IMR-90 (cell line): ENCODE measurements around the gene GALNT17. TPM values are rescaled to one million over a fixed set of nuclear protein-coding genes. Genes with fewer than 3 reads are reported as not detected.

Experiments
- ATAC-seq: fragments of 200-7000 bp; cut with Tn5 transposase; 2 replicates; pipeline ENCODE4 v1.9.1; 2020; ENCODE audit warnings: low read depth, mild to moderate bottlenecking, moderate library complexity
- BruUV-seq: library from RNA; stranded (reverse); fragments of 400-500 nt; replicated peaks from 2 replicates; lab custom pipeline; 2021; lab: Mats Ljungman, UMichigan
- CTCF ChIA-PET: fragments of 300-600 bp; formaldehyde crosslinking; extraction: SDS; loops from one replicate; lab custom pipeline; 2021; ENCODE audit warnings: antibody characterized with exemption; lab: Yijun Ruan, JAX
- POLR2A ChIA-PET: fragments of 300-600 bp; sonication (Branson Sonifier 250); formaldehyde crosslinking; loops from one replicate; lab custom pipeline; 2022; ENCODE audit warnings: antibody characterized with exemption; ENCODE audit not compliant: unreplicated experiment; lab: Charles Lee
- DNase-seq: peaks from one replicate; pipeline ENCODE4 v3.0.0; 2013
- H2AFZ ChIP-seq: replicated peaks from 2 replicates; pipeline ENCODE3; 2013; ENCODE audit warnings: low read length, mild to moderate bottlenecking; ENCODE audit not compliant: poor library complexity
- H2AK5ac ChIP-seq: 2 replicates; pipeline ENCODE4 v1.6.1; 2013; ENCODE audit warnings: low read depth, low read length, inconsistent platforms
- H2AK9ac ChIP-seq: replicated peaks from 2 replicates; pipeline ENCODE3; 2013; ENCODE audit warnings: mild to moderate bottlenecking, low read depth, low read length, moderate library complexity; ENCODE audit not compliant: poor library complexity
- H2BK120ac ChIP-seq: 2 replicates; pipeline ENCODE4 v1.6.1; 2013; ENCODE audit warnings: low read depth, low read length, inconsistent platforms
- H2BK15ac ChIP-seq: 3 replicates; pipeline ENCODE4 v1.6.1; 2013; ENCODE audit warnings: low read depth, low read length, inconsistent platforms
- H2BK20ac ChIP-seq: 2 replicates; pipeline ENCODE4 v1.6.1; 2013; ENCODE audit warnings: low read depth, mild to moderate bottlenecking, inconsistent platforms, low read length, moderate library complexity
- H2BK5ac ChIP-seq: 2 replicates; pipeline ENCODE4 v1.6.1; 2013; ENCODE audit warnings: mild to moderate bottlenecking, low read depth, low read length, inconsistent platforms; ENCODE audit not compliant: poor library complexity, severe bottlenecking
- H3K14ac ChIP-seq: replicated peaks from 2 replicates; pipeline ENCODE4 v1.6.1; 2013; ENCODE audit warnings: low read depth, low read length, inconsistent platforms
- H3K18ac ChIP-seq: 2 replicates; pipeline ENCODE4 v1.6.1; 2013; ENCODE audit warnings: low read depth, low read length, control low read depth
- H3K23ac ChIP-seq: 2 replicates; pipeline ENCODE4 v1.6.1; 2013; ENCODE audit warnings: low read depth, low read length, inconsistent platforms
- H3K27ac ChIP-seq: 2 replicates; pipeline ENCODE4 v1.5.1; 2013; ENCODE audit warnings: mild to moderate bottlenecking, control low read depth, low read length; ENCODE audit not compliant: insufficient read depth
- H3K27me3 ChIP-seq: 2 replicates; pipeline ENCODE4 v1.6.1; 2013; ENCODE audit warnings: low read length; ENCODE audit not compliant: control insufficient read depth, insufficient read depth
- H3K36me3 ChIP-seq: 2 replicates; pipeline ENCODE4 v1.6.1; 2013; ENCODE audit warnings: low read length, mixed read lengths; ENCODE audit not compliant: control insufficient read depth, insufficient read depth
- H3K4ac ChIP-seq: 2 replicates; pipeline ENCODE4 v1.6.1; 2013; ENCODE audit warnings: low read depth, low read length, inconsistent platforms
- H3K4me1 ChIP-seq: 2 replicates; pipeline ENCODE4 v1.6.1; 2013; ENCODE audit warnings: low read length, mixed read lengths; ENCODE audit not compliant: control insufficient read depth, insufficient read depth
- H3K4me2 ChIP-seq: 2 replicates; pipeline ENCODE4 v1.6.1; 2013; ENCODE audit warnings: low read depth, mild to moderate bottlenecking, control low read depth, low read length, moderate library complexity
- H3K4me3 ChIP-seq: 2 replicates; pipeline ENCODE4 v1.5.1; 2013; ENCODE audit warnings: low read depth, mild to moderate bottlenecking, control low read depth, low read length, moderate library complexity; ENCODE audit not compliant: insufficient read depth
- H3K56ac ChIP-seq: 2 replicates; pipeline ENCODE4 v1.6.1; 2013; ENCODE audit warnings: low read length, inconsistent platforms; ENCODE audit not compliant: insufficient read depth; ENCODE audit errors: extremely low read depth
- H3K79me1 ChIP-seq, 2 experiments: 2 replicates each; pipeline ENCODE4 v1.6.1; 2013; ENCODE audit warnings: low read length in 2 of 2, inconsistent platforms in 1 of 2, low read depth in 1 of 2
- H3K9ac ChIP-seq: 2 replicates; pipeline ENCODE4 v1.6.1; 2013; ENCODE audit warnings: low read depth, low read length, control low read depth
- H3K9me1 ChIP-seq: 2 replicates; pipeline ENCODE4 v1.6.1; 2013; ENCODE audit warnings: low read length, inconsistent platforms; ENCODE audit not compliant: insufficient read depth
- H3K9me3 ChIP-seq: 2 replicates; pipeline ENCODE4 v1.6.1; 2013; ENCODE audit warnings: low read length; ENCODE audit not compliant: control insufficient read depth, insufficient read depth
- H4K20me1 ChIP-seq: 2 replicates; pipeline ENCODE4 v1.6.1; 2013; ENCODE audit warnings: low read length, inconsistent platforms; ENCODE audit not compliant: insufficient read depth
- H4K5ac ChIP-seq: 2 replicates; pipeline ENCODE4 v1.6.1; 2013; ENCODE audit warnings: mild to moderate bottlenecking, low read depth, low read length, control low read depth
- H4K8ac ChIP-seq, 2 experiments: 2 replicates each; pipeline ENCODE4 v1.6.1; 2013; ENCODE audit warnings: low read depth in 2 of 2, low read length in 2 of 2, control low read depth in 1 of 2, inconsistent platforms in 1 of 2
- H4K91ac ChIP-seq: 2 replicates; pipeline ENCODE4 v1.6.1; 2013; ENCODE audit warnings: low read depth, low read length, inconsistent platforms; ENCODE audit not compliant: insufficient read depth
- BHLHE40 ChIP-seq: fragments of 150-350 bp; IDR thresholded peaks from 2 replicates; pipeline ENCODE4 v1.6.1; 2016; ENCODE audit warnings: mild to moderate bottlenecking, low read depth, low read length
- CEBPB ChIP-seq: IDR thresholded peaks from 2 replicates; pipeline ENCODE4 v1.6.1; 2012; ENCODE audit warnings: low read depth, low read length, improper control_type of control experiment
- CHD1 ChIP-seq: IDR thresholded peaks from 2 replicates; pipeline ENCODE4 v1.6.1; 2012; ENCODE audit warnings: low read depth, low read length, improper control_type of control experiment
- FOS ChIP-seq: fragments of 150-350 bp; IDR thresholded peaks from 2 replicates; pipeline ENCODE4 v1.6.1; 2016; ENCODE audit warnings: low read depth, low read length
- MAFK ChIP-seq: IDR thresholded peaks from 2 replicates; pipeline ENCODE4 v1.6.1; 2012; ENCODE audit warnings: low read depth, low read length, improper control_type of control experiment
- MAZ ChIP-seq: IDR thresholded peaks from 2 replicates; pipeline ENCODE4 v1.6.1; 2012; ENCODE audit warnings: low read depth, mild to moderate bottlenecking, low read length, improper control_type of control experiment, moderate library complexity, borderline replicate concordance
- MXI1 ChIP-seq: IDR thresholded peaks from 2 replicates; pipeline ENCODE4 v1.6.1; 2012; ENCODE audit warnings: low read depth, mild to moderate bottlenecking, low read length, moderate library complexity, borderline replicate concordance
- NFE2L2 ChIP-seq: fragments of 150-350 bp; IDR thresholded peaks from 2 replicates; pipeline ENCODE4 v1.6.1; 2016; ENCODE audit warnings: low read depth, mild to moderate bottlenecking, low read length
- POLR2A ChIP-seq: IDR thresholded peaks from 2 replicates; pipeline ENCODE4 v1.6.1; 2012; ENCODE audit warnings: mild to moderate bottlenecking, low read depth, low read length
- RAD21 ChIP-seq: IDR thresholded peaks from 2 replicates; pipeline ENCODE4 v1.6.1; 2012; ENCODE audit warnings: low read length, improper control_type of control experiment
- RFX5 ChIP-seq: IDR thresholded peaks from 2 replicates; pipeline ENCODE4 v1.8.0; 2012; ENCODE audit warnings: low read depth, mild to moderate bottlenecking, low read length, moderate library complexity
- WGBS, 2 experiments: methylation state at CpG; one replicate each; pipeline versions ENCODE4 v1.1.5 to v1.1.7; 2013; ENCODE audit warnings: missing lambda C conversion rate in 2 of 2; ENCODE audit not compliant: insufficient read length in 1 of 2; ENCODE audit errors: extremely low coverage in 2 of 2; 5-methylcytosine and 5-hydroxymethylcytosine counted together
- dilution Hi-C: fragments of 300-500 bp; cut with HindIII; formaldehyde crosslinking; loops from one replicate; pipeline ENCODE4 v1.14.3; 2018; ENCODE audit warnings: low sequenced_read_pairs; ENCODE audit not compliant: unreplicated experiment
- in situ Hi-C: fragments of 300-500 bp; cut with MboI; formaldehyde crosslinking; loops from 3 replicates; pipeline ENCODE4 v1.14.3; 2019; ENCODE audit warnings: low sequenced_read_pairs, inconsistent platforms, mixed read lengths
- intact Hi-C: fragments of 100-400 bp; cut with micrococcal nuclease; formaldehyde crosslinking; loops from 2 replicates; pipeline ENCODE4 v1.10.0; 2022
- polyA plus RNA-seq, 3 experiments: library from polyadenylated mRNA; depleted of rRNA; stranded (reverse); fragments of >200 nt; gene quantifications; 2 replicates each; pipeline ENCODE4 v1.2.3, GENCODE V29; 2012; ENCODE audit warnings: low replicate concordance in 1 of 3
- total RNA-seq: library from RNA; depleted of rRNA; stranded (reverse); fragments of >200 nt; gene quantifications from 2 replicates; pipeline ENCODE4 v1.2.3, GENCODE V29; 2012
- TF ChIP-seq, protein P1 (sequence below): fragments of 150-350 bp; IDR thresholded peaks from 2 replicates; pipeline ENCODE4 v1.6.1; 2016; ENCODE audit warnings: low read depth, mild to moderate bottlenecking, low read length, moderate library complexity, borderline replicate concordance
- TF ChIP-seq, protein P2 (sequence below): fragments of 150-350 bp; IDR thresholded peaks from 2 replicates; pipeline ENCODE4 v1.6.1; 2017; ENCODE audit warnings: mild to moderate bottlenecking, antibody characterized with exemption, low read length, low read depth
- TF ChIP-seq, protein P3 (sequence below): conservative IDR thresholded peaks from 2 replicates; pipeline ENCODE4 v1.5.1; 2012; ENCODE audit warnings: mild to moderate bottlenecking, low read depth, low read length, improper control_type of control experiment

The GALNT17 gene
- total and polyA plus RNA-seq, 2 of the 4 experiments (the other 2 are of a cell fraction) = not detected

DNA sequence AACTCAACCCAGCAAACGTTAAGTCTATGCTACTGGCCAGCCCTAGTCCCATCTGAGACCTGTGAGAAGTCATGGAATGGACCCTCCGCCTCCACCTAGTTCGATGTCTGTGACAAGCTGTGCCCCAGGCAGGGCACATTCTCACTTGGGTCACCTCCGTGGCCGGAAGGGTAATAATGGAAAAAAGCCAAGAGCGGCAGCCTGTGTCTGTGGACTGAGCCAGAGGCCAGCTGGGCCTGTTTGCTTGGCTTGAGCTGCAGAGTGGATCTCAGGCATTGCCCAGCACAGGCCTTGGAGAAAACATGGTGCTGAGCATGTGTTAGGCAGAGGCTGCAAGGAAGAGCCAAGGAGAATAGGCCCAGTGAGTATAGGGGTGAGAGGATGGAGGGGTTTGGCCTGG lies 97.8 kb downstream of the GALNT17 start:
- Histone ChIP-seq H3K9me1 (no peaks in the 10 kb centered on the region), H3K27me3 (no peaks in the 10 kb centered on the region), H3K14ac (no peak overlapping the region), H2BK5ac (no peak overlapping the region), H3K4me2 (no peak overlapping the region), H4K5ac (no peak overlapping the region), H3K18ac (no peak overlapping the region), H2AK9ac (no peak overlapping the region), H4K20me1 (no peaks in the 10 kb centered on the region), H2BK20ac (no peak overlapping the region), H3K9ac (no peak overlapping the region), H4K8ac (no peak overlapping the region), H3K4ac (no peak overlapping the region), H3K9me3 (peaks cover 37% of the 10 kb centered on the region), H3K36me3 (no peaks in the 10 kb centered on the region), H3K4me3 (no peak overlapping the region), H3K56ac (no peak overlapping the region), H2AK5ac (no peak overlapping the region), H3K23ac (no peak overlapping the region), H2AFZ (no peak overlapping the region), H2BK120ac (no peak overlapping the region), H3K4me1 (no peaks in the 10 kb centered on the region), H4K91ac (no peak overlapping the region), H2BK15ac (no peak overlapping the region), H3K79me1 (no peaks in the 10 kb centered on the region), H3K27ac (no peak overlapping the region)
- dilution Hi-C loops (no loop called here), in situ Hi-C loops (no loop called here), intact Hi-C loops (no loop called here)
- no TSS peak for BruUV-seq
- no peak for TF ChIP-seq MXI1
- TF ChIP-seq RAD21 = no peak
- TF ChIP-seq FOS = no peak
- no peak for TF ChIP-seq NFE2L2
- TF ChIP-seq POLR2A = no peak
- TF ChIP-seq, protein P1, sequence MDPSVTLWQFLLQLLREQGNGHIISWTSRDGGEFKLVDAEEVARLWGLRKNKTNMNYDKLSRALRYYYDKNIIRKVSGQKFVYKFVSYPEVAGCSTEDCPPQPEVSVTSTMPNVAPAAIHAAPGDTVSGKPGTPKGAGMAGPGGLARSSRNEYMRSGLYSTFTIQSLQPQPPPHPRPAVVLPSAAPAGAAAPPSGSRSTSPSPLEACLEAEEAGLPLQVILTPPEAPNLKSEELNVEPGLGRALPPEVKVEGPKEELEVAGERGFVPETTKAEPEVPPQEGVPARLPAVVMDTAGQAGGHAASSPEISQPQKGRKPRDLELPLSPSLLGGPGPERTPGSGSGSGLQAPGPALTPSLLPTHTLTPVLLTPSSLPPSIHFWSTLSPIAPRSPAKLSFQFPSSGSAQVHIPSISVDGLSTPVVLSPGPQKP = no peak
- no peak for TF ChIP-seq MAFK
- TF ChIP-seq CEBPB = no peak
- TF ChIP-seq, protein P2, sequence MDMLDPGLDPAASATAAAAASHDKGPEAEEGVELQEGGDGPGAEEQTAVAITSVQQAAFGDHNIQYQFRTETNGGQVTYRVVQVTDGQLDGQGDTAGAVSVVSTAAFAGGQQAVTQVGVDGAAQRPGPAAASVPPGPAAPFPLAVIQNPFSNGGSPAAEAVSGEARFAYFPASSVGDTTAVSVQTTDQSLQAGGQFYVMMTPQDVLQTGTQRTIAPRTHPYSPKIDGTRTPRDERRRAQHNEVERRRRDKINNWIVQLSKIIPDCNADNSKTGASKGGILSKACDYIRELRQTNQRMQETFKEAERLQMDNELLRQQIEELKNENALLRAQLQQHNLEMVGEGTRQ = no peak
- TF ChIP-seq, protein P3, sequence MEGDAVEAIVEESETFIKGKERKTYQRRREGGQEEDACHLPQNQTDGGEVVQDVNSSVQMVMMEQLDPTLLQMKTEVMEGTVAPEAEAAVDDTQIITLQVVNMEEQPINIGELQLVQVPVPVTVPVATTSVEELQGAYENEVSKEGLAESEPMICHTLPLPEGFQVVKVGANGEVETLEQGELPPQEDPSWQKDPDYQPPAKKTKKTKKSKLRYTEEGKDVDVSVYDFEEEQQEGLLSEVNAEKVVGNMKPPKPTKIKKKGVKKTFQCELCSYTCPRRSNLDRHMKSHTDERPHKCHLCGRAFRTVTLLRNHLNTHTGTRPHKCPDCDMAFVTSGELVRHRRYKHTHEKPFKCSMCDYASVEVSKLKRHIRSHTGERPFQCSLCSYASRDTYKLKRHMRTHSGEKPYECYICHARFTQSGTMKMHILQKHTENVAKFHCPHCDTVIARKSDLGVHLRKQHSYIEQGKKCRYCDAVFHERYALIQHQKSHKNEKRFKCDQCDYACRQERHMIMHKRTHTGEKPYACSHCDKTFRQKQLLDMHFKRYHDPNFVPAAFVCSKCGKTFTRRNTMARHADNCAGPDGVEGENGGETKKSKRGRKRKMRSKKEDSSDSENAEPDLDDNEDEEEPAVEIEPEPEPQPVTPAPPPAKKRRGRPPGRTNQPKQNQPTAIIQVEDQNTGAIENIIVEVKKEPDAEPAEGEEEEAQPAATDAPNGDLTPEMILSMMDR = no peak
- TF ChIP-seq BHLHE40 = no peak
- no peak for TF ChIP-seq RFX5
- no peak for TF ChIP-seq CHD1
- TF ChIP-seq MAZ = no peak
- CTCF ChIA-PET = no interaction called here
- DNase-seq = no peak
- 49% methylated on average over 5 of the region's 6 CpGs; no CpG with 5 or more reads in 1 of the 2 experiments for WGBS, 2 experiments
- POLR2A ChIA-PET = no interaction called here
- no peak for ATAC-seq
